Upper lobe of left lung (tissue), 6 donors: ENCODE measurements around the gene LDB2. TPM values are rescaled to one million over a fixed set of nuclear protein-coding genes. Genes with fewer than 3 reads are reported as not detected.

Experiments
- ATAC-seq, 2 donors: fragments of 200-7000 bp; cut with Tn5 transposase; one replicate each; pipeline ENCODE4 v1.9.1; 2022; ENCODE audit warnings: mild to moderate bottlenecking in 2 of 2, moderate library complexity in 2 of 2; ENCODE audit not compliant: low FRiP score in 2 of 2
- DNase-seq, 2 donors: peaks; one replicate each; pipeline ENCODE4 v3.0.0-alpha.2; 2019 to 2020
- H3K27ac ChIP-seq, 4 donors: fragments of 200-600 bp; sonication (generic); one replicate each; pipeline ENCODE4 v1.5.1; 2016 to 2019
- H3K27me3 ChIP-seq, 4 donors: fragments of 200-600 bp; sonication (generic); one replicate each; pipeline ENCODE4 v1.5.1; 2017 to 2019
- H3K36me3 ChIP-seq, 4 donors: fragments of 200-600 bp; sonication (generic); one replicate each; pipeline ENCODE4 v1.5.1; 2016 to 2019
- H3K4me1 ChIP-seq, 4 donors: fragments of 200-600 bp; sonication (generic); one replicate each; pipeline ENCODE4 v1.5.1; 2018 to 2019
- H3K4me3 ChIP-seq, 4 donors: fragments of 200-600 bp; sonication (generic); one replicate each; pipeline ENCODE4 v1.5.1; 2017 to 2019; ENCODE audit warnings: mild to moderate bottlenecking in 2 of 4, moderate library complexity in 1 of 4
- H3K9me3 ChIP-seq, 4 donors: fragments of 200-600 bp; sonication (generic); one replicate each; pipeline ENCODE4 v1.5.1; 2018 to 2019
- CTCF ChIP-seq, 6 experiments: fragments of 450-650 bp in 4 of 6; fragments of 200-600 bp in 2 of 6; sonication (generic) in 2 of 6; IDR thresholded peaks; one replicate each; pipeline ENCODE4 v1.5.1; 2016 to 2019; ENCODE audit warnings: antibody characterized with exemption in 6 of 6
- EP300 ChIP-seq, 4 donors: sonication (generic); formaldehyde crosslinking; IDR thresholded peaks; one replicate each; pipeline ENCODE4 v1.5.1; 2017; ENCODE audit warnings: antibody characterized with exemption in 4 of 4, control low read depth in 2 of 4
- POLR2A ChIP-seq, 4 donors: fragments of 450-650 bp; IDR thresholded peaks; one replicate each; pipeline ENCODE4 v1.5.1; 2016 to 2017; ENCODE audit warnings: antibody characterized with exemption in 4 of 4, mild to moderate bottlenecking in 2 of 4
- POLR2AphosphoS5 ChIP-seq, 2 donors: sonication (generic); formaldehyde crosslinking; IDR thresholded peaks; one replicate each; pipeline ENCODE4 v1.5.1; 2017; ENCODE audit warnings: antibody characterized with exemption in 2 of 2
- WGBS, 2 donors: methylation state at CpG; one replicate each; pipeline ENCODE4 v1.1.5; 2017 to 2018; 5-methylcytosine and 5-hydroxymethylcytosine counted together
- total RNA-seq, 6 donors: library from RNA; depleted of rRNA in 4 of 6; stranded (reverse); fragments of >200 nt in 4 of 6; gene quantifications; one replicate each; pipeline versions ENCODE4 v1.1.0 to v1.2.1, GENCODE V29; 2016 to 2021
- donor health status: DM: no; HTN: no; CAD: no; lungs with moderate emphysema.
- donor health status: DM: no; HTN: yes; CAD: no; lungs with severe emphysema.

The LDB2 gene
- total RNA-seq, 6 donors from 2014 or later = 34.6 to 94.4 (median 45.9) TPM

GRCh38 chr4:16550531-16550930 is 347.9 kb downstream of the LDB2 start:
- H3K9me3 ChIP-seq = no peaks in the 10 kb centered on the region
- H3K27ac ChIP-seq = no peak overlapping the region
- TF ChIP-seq CTCF (IDR thresholded peaks at IDR 0.05) = no peak
- no peak for TF ChIP-seq EP300 (IDR thresholded peaks at IDR 0.05)
- no peak for TF ChIP-seq POLR2AphosphoS5 (IDR thresholded peaks at IDR 0.05)
- TF ChIP-seq POLR2A (IDR thresholded peaks at IDR 0.05) = no peak
- no peaks in the 10 kb centered on the region for H3K36me3 ChIP-seq
- H3K4me1 ChIP-seq = no peaks in the 10 kb centered on the region
- H3K27me3 ChIP-seq = no peaks in the 10 kb centered on the region
- no peak overlapping the region for H3K4me3 ChIP-seq
- 57 to 78% methylated on average over 2 of the region's 2 CpGs for whole genome bisulfite sequencing, 2 donors
- ATAC-seq (no peak), DNase-seq (no peak)

- H3K27me3 ChIP-seq = no peaks in the 10 kb centered on the region
- WGBS, 2 donors = 91 to 95% methylated on average over 7 of the region's 7 CpGs
These were observed 352.8 kb downstream of the LDB2 start for GRCh38 chr4:16545656-16546055.

GRCh38 chr4:16544869-16545268 is 353.6 kb downstream of the LDB2 start:
- Histone ChIP-seq H3K36me3 (no peaks in the 10 kb centered on the region), H3K27me3 (no peaks in the 10 kb centered on the region), H3K4me1 (no peaks in the 10 kb centered on the region), H3K9me3 (no peaks in the 10 kb centered on the region), H3K4me3 (no peak overlapping the region), H3K27ac (no peak overlapping the region)
- no peak for TF ChIP-seq POLR2A (IDR thresholded peaks at IDR 0.05)
- TF ChIP-seq POLR2AphosphoS5 (IDR thresholded peaks at IDR 0.05) = no peak
- no peak for TF ChIP-seq EP300 (IDR thresholded peaks at IDR 0.05)
- no peak for TF ChIP-seq CTCF (IDR thresholded peaks at IDR 0.05)
- ATAC-seq = no peak
- no peak for DNase-seq
- 62% methylated on average over 6 of the region's 6 CpGs for WGBS, 2 donors

More at GRCh38 chr4:16545656-16546055, 352.8 kb downstream of the LDB2 start:
- no peaks in the 10 kb centered on the region for H3K4me1 ChIP-seq
- no peak for ATAC-seq
- H3K36me3 ChIP-seq = no peaks in the 10 kb centered on the region
- no peak overlapping the region for H3K27ac ChIP-seq
- H3K9me3 ChIP-seq = no peaks in the 10 kb centered on the region
- no peak overlapping the region for H3K4me3 ChIP-seq
- TF ChIP-seq CTCF (IDR thresholded peaks at IDR 0.05) (no peak), EP300 (IDR thresholded peaks at IDR 0.05) (no peak), POLR2AphosphoS5 (IDR thresholded peaks at IDR 0.05) (no peak), POLR2A (IDR thresholded peaks at IDR 0.05) (no peak)
- DNase-seq = no peak

- no peak overlapping the region for H3K27ac ChIP-seq
- H3K4me3 ChIP-seq = no peak overlapping the region
- DNase-seq = peak in 1 of 2 donors; percentile 29
These were observed 354.2 kb downstream of the LDB2 start for GRCh38 chr4:16544251-16544721.

GRCh38 chr4:16537926-16538325 is 360.5 kb downstream of the LDB2 start:
- Histone ChIP-seq H3K27me3 (no peaks in the 10 kb centered on the region), H3K4me3 (no peak overlapping the region), H3K9me3 (no peaks in the 10 kb centered on the region), H3K36me3 (no peaks in the 10 kb centered on the region), H3K27ac (no peak overlapping the region), H3K4me1 (peaks cover 0 to 11% (median 3%) of the 10 kb centered on the region in 4 donors)
- DNase-seq (peak in 1 of 2 donors; percentile 75), ATAC-seq (peak; percentile 20 to 80)
- TF ChIP-seq EP300 (IDR thresholded peaks at IDR 0.05) (no peak), POLR2A (IDR thresholded peaks at IDR 0.05) (no peak), POLR2AphosphoS5 (IDR thresholded peaks at IDR 0.05) (no peak), CTCF (IDR thresholded peaks at IDR 0.05) (no peak)
- 70 to 91% methylated on average over 1 of the region's 1 CpG for WGBS, 2 donors

More at GRCh38 chr4:16544251-16544721, 354.2 kb downstream of the LDB2 start:
- Histone ChIP-seq H3K36me3 (no peaks in the 10 kb centered on the region), H3K27me3 (no peaks in the 10 kb centered on the region), H3K4me1 (no peaks in the 10 kb centered on the region), H3K9me3 (no peaks in the 10 kb centered on the region)
- 48 to 58% methylated on average over 6 of the region's 6 CpGs for WGBS, 2 donors
- ATAC-seq = peak; percentile 82 to 84
- TF ChIP-seq EP300 (IDR thresholded peaks at IDR 0.05) (peak in 1 of 4 donors; percentile 0), POLR2AphosphoS5 (IDR thresholded peaks at IDR 0.05) (peak; percentile 64 to 73), POLR2A (IDR thresholded peaks at IDR 0.05) (no peak)
